ENCODE data around the gene UBQLN1.

Gene UBQLN1

DNA sequence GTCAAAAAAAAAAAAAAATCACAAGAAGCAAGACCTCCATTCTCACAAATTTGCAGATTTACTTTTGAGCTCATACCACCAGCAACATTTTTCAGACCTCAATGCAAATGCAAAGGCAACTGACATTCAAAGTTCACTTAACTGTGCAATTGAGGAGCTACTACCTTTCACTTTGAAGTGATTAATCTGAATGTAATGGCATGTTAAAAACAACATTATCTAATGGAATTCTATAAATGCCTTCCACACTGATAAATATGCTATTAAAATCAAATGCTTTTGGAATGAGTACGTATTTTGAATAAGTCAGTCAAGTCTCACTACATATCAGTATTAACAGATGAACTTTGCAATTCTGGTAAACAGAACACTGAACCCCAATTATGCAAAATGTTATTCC, 32.3 kb downstream of the UBQLN1 start:
- ChIA-PET POLR2A (ENCODE audit: low non-redundant PET) (no interaction called here), CTCF (no interaction called here)
- no peak overlapping the region for H3K27ac ChIP-seq
- TF ChIP-seq, protein P1, sequence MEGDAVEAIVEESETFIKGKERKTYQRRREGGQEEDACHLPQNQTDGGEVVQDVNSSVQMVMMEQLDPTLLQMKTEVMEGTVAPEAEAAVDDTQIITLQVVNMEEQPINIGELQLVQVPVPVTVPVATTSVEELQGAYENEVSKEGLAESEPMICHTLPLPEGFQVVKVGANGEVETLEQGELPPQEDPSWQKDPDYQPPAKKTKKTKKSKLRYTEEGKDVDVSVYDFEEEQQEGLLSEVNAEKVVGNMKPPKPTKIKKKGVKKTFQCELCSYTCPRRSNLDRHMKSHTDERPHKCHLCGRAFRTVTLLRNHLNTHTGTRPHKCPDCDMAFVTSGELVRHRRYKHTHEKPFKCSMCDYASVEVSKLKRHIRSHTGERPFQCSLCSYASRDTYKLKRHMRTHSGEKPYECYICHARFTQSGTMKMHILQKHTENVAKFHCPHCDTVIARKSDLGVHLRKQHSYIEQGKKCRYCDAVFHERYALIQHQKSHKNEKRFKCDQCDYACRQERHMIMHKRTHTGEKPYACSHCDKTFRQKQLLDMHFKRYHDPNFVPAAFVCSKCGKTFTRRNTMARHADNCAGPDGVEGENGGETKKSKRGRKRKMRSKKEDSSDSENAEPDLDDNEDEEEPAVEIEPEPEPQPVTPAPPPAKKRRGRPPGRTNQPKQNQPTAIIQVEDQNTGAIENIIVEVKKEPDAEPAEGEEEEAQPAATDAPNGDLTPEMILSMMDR (conservative IDR thresholded peaks at IDR 0.05; ENCODE audit: low read depth): no peak
- DNase-seq (ENCODE audit: low spot score): no peak

DNA sequence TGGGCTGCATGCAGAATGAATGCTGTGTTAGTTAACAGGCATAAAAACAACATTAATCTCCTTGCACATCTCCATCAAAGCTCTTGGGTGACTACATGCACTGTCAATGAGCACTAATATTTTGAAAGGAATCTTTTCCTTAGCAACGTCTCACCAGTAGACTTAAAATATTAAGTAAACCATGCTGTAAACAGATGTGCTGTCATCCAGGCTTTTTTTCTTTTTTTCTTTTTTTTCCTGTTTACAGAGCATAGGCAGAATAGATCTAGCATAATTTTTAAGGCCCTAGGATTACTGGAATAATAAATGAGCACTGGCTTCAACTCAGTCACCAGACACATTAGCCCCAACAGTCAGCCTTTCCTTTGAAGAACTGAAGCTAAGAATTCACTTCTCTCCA, 36.3 kb downstream of the UBQLN1 start:
- ChIA-PET CTCF (no interaction called here), POLR2A (ENCODE audit: low non-redundant PET) (no interaction called here)
- TF ChIP-seq, protein P1 (conservative IDR thresholded peaks at IDR 0.05; ENCODE audit: low read depth): no peak
- no peak for DNase-seq (ENCODE audit: low spot score)
- H3K27ac ChIP-seq: no peak overlapping the region

DNA sequence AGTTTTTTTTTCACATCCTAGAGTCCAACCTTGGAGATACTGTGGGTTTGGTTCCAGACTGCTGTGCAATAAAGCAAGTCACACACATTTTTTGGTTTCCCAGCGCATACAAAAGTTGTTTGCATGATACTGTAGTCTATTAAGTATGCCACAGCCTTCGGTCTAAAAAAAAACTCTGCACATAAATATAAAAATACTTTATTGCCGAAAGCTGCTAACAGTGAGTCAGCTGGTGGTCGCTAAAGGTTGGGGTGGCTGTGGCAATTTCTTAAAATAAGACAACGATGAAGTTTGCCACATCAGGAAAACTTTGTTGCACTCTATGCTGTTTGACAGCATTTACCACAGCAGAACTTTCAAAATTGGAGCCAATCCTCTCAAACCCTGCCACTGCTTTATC, 37.4 kb downstream of the UBQLN1 start:
- CTCF ChIA-PET: interaction anchor here (0.6 kb wide), 1 partner anchor 49 kb away, joined by 3 read pairs; no protein-coding TSS in a partner anchor
- H3K27ac ChIP-seq: no peak overlapping the region
- TF ChIP-seq, protein P1 (conservative IDR thresholded peaks at IDR 0.05; ENCODE audit: low read depth): no peak
- POLR2A ChIA-PET (ENCODE audit: low non-redundant PET): no interaction called here
- no peak for DNase-seq (ENCODE audit: low spot score)

DNA sequence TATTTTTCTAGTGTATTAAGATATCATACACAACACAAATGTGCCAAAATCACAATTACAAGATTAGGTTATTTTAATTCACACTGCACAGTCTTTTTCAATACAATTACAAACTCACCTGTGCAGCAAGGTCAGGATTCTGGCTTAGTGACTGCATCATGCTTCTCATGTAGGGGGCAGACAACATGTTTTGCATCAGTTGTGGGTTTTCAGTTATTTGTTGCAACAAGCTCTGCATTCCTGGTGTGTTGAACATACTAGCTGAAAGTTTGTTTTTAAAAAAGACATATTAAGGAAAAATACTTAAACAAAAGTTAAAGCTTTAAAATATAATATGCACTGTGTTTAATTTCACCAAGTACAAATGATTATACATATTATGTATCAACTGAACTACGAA, 38.7 kb downstream of the UBQLN1 start:
- ChIA-PET CTCF (interaction anchor here (0.9 kb wide), 1 partner anchor 19 kb away, joined by 3 read pairs; no protein-coding TSS in a partner anchor), POLR2A (ENCODE audit: low non-redundant PET) (no interaction called here)
- DNase-seq (ENCODE audit: low spot score): no peak
- no peak overlapping the region for H3K27ac ChIP-seq
- TF ChIP-seq, protein P1 (conservative IDR thresholded peaks at IDR 0.05; ENCODE audit: low read depth): no peak

DNA sequence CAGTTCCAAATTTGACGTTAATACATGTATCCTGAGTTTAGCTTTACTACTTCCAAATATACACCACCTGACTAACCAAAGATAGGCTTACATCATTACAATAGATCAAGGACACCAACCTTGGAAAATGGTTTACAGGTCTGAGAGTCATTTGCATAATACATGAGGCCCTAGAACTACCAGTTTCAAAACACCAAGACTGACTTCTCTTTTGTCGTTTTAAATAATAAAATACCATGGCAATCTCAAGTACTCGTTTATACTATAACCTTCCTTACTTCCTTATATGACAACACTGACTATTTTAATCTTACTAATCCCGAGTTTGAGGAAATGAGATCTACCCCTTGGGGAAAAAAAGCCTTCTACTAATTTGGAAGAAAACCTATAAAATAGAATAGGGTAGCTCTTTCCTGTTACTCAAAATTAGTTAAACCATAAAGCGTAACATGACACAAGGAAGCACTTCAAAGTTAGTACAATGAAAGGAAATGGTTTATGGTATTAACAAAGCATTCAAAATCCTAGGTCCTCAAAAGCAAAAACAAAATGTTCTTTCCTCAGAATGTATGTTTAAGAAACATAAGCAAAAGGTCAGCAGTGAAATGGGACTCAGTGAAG, 42.1 kb downstream of the UBQLN1 start:
- CTCF ChIA-PET: interaction anchor here (0.7 kb wide), 1 partner anchor 32 kb away, joined by 4 read pairs; no protein-coding TSS in a partner anchor
- no peak for DNase-seq (ENCODE audit: low spot score)
- POLR2A ChIA-PET (ENCODE audit: low non-redundant PET): no interaction called here
- TF ChIP-seq, protein P1 (conservative IDR thresholded peaks at IDR 0.05; ENCODE audit: low read depth): no peak
- H3K27ac ChIP-seq: no peak overlapping the region

DNA sequence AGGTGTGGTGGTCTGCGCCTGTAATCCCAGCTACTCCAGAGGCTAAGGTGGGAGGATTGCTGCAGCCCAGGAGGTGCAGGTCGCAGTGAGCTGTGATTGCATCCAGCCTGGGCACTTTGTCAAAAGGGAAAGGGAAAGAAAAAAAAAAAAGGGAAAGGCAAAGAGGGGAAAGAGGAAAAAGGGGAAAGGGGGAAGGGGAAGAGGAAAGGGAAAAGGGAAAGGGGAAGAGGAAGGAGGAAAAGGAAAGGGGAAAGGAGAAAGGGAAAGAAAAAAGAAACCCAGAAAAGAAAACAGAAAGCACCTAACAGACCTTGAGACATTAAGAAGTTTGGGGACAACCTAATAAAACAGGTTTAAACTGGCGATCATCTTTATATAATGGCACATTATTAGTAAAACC, 44.8 kb downstream of the UBQLN1 start:
- no peak overlapping the region for H3K27ac ChIP-seq
- ChIA-PET CTCF (interaction anchor here (0.6 to 1.7 kb wide), 3 partner anchors 87 to 597 kb away, joined by 3 to 6 read pairs (median 3); no protein-coding TSS in a partner anchor), POLR2A (ENCODE audit: low non-redundant PET) (no interaction called here)
- DNase-seq (ENCODE audit: low spot score): no peak
- TF ChIP-seq, protein P1 (conservative IDR thresholded peaks at IDR 0.05; ENCODE audit: low read depth): no peak

Measured in RWPE1 (cell line).